GM19438 (cell line): Measurements from ENCODE around the gene HOMER2.
"Not testable (repeated sequence)": the region's sequence is repeated elsewhere in the genome, so short reads cannot be mapped to it uniquely, and the experiment has no call there.

Source experiments
- ATAC-seq: cut with Tn5 transposase; IDR thresholded peaks from one replicate; pipeline ENCODE4 v1.9.1; 2021; ENCODE audit warnings: low read depth; ENCODE audit not compliant: unreplicated experiment

HOMER2 gene

GRCh38 chr15:82900511-82901060 lies 51.9 kb downstream of the HOMER2 start:
- ATAC-seq = no peak

GRCh38 chr15:82898961-82899360 lies 53.6 kb downstream of the HOMER2 start:
- ATAC-seq = no peak

DNA sequence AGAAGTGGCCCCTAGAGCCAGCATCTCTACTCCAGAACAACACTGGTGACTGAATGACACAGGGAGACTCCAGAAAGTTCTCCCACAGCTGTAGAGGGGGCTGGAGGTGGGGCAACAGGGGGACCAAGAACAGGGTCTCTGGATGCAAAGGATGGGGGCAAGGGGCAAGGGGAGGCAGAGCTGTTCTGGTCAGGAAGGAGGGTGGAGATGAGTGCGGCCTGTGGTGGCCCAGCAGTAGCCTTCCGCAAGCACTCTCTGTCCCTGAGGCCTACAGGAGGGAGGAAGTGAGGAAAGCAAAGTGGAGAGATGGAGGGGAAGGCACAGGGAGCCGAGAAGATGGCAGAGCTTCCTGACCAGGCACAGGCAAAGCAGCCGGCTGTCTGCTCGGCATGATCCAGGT lies 56.5 kb downstream of the HOMER2 start:
- no peak for ATAC-seq

- ATAC-seq = no peak
These were observed 57.5 kb downstream of the HOMER2 start for GRCh38 chr15:82894971-82895520.

DNA sequence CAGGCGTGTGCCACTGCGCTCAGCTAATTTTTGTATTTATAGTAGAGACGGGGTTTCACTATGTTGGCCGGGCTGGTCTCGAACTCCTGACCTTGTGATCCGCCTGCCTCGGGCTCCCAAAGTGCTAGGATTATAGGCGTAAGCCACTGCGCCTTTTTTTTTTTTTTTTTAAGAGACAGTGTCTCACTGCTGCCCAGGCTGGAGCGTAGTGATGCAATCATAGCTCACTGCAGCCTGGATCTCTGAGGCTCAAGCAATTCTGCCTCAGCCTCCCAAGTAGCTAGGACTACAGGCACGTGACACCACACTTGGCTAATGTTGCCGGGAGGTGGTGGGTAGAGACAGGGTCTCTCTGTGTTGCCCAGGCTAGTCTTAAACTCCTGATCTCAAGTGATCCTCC lies 59.0 kb downstream of the HOMER2 start:
- ATAC-seq = not testable (repeated sequence)

DNA sequence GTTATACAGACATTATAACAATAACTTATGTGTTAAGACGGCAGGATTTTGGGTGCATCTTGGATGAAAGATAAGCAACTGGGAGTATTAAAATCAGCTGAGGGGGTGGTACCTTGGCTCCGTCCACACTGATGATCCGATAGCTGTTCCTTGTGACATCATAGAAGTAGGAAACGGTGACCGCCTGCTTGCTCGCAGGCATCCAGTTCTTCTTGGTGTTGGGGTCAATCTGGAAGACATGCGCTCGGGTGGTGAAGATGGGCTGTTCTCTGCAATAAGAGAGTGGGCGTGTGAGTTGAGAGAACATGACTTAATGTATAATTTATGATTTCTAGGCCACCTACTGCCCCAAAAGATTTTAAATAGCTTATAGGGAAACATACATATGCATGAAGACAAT lies 59.9 kb downstream of the HOMER2 start:
- ATAC-seq = no peak

DNA sequence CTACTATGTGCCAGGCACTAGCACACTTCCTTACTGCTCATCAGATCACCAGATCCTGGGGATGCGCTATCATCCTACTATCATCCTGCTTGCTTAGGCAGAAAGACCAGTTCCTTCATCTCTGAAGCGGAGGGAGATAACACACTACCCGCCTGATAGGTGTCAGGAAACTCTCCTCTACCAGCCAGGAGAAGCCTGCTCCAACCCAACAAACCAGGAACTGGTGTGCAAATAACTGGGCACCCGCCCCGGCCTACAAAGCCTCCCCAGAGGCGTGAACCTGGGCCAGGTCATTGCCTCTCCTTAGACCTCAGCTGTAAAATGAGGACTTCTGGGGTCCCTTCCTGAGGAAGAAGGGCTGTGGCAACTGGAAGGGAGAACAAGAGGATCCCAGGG lies 61.5 kb downstream of the HOMER2 start:
- ATAC-seq = no peak

DNA sequence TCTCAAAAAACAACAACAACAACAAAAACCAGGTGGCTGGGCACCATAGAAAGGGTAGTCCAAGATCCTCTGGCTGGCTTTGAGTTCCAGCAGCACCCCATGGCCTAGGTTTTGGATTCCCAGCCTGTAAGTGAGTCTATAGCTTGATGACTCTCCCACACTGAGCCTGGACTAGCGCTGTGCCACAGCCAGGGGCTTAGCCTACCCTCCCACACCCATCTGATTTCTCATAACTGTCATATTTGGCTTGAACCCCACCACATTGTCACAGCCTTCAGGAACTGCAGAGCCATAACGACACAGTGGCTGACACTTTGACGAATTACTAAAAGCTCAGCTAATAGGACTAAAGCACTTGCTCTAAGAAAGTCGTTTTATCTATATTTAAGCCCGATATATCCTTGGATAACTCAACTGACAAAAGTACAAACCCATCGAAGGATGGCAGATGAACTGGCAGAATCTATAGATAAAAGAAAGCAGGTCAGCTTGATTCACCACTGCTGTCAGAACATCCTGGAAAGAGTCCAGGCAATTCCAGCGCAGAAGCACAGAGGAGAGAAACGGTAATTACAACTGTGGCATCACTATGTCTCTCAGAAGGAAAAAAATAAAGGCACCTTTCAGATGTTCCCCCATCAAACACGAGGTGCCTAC lies 62.1 kb downstream of the HOMER2 start:
- ATAC-seq = no peak

- no peak for ATAC-seq
These were observed 70.1 kb downstream of the HOMER2 start for GRCh38 chr15:82882273-82882928.

GRCh38 chr15:82881747-82882146 lies 70.8 kb downstream of the HOMER2 start:
- no peak for ATAC-seq

- no peak for ATAC-seq
These were observed 71.8 kb downstream of the HOMER2 start for GRCh38 chr15:82880704-82881103.

GRCh38 chr15:82878325-82878724 lies 74.2 kb downstream of the HOMER2 start:
- ATAC-seq = no peak

- ATAC-seq = no peak
These were observed 74.7 kb downstream of the HOMER2 start for GRCh38 chr15:82877825-82878224.

DNA sequence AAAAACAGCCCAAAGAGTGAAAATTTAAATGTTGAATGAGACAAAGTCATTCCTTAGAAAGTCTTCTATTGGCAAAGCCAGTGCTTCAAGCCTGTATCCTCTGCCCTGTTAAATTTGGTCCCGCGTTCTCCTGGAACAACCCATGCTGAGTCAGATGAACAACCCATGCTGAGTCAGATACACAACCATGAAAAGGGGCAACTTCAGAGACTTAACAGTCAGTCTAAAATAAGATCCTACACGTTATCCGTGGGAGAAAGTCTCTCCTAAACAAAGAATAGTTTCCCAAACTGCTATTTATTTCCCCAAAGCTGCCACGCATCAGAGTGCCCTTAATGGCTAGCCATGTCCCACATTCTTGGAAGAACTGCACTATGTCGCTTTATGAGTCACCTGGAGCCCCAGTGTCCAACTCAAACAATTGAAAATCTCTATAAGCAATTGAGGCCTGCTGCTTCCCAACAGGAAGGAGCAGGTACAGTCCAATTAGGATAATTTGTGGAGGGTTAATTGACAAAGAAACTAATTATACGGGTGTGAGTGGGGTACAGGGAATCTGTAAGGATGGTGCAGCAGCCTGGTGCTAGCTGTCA lies 77.0 kb downstream of the HOMER2 start:
- ATAC-seq = no peak

DNA sequence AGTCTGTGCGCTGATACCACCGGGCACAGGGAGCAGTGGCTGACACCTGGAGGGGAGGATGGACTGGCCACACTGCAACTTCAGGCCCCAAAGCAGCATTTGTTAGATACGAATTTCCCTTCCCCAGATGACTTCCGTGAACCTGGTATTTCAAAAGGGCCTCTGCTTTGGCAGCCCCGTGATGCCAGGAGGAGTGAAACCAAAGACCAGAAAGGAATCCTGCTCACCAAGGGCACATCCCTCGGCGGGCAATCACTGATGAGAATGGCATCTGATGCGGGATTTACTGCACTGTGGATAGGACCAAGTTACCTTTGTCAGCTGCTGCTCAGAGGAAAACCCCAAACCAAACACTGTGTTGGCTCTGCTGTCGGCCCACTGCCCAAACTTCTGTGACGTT lies 77.6 kb downstream of the HOMER2 start:
- ATAC-seq = no peak

DNA sequence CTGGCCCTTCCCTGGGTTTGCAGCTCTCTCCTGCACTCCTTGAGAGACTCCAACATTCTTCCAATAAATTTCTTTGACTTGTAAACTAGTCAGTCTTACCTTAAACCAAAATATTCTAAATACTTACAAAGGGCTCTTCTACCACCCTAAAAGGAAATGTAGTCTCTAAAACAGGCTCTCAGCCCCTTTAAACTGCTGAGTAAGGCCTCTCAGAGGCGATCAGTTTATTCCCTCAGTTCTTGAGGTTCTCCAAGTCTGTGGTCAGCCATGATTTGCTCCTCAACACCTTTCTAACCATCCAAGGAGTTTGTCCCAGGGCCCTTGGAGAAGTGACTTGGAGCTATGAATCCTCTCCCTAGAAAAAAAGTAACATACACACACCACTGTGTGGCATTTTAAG lies 78.3 kb downstream of the HOMER2 start:
- no peak for ATAC-seq

DNA sequence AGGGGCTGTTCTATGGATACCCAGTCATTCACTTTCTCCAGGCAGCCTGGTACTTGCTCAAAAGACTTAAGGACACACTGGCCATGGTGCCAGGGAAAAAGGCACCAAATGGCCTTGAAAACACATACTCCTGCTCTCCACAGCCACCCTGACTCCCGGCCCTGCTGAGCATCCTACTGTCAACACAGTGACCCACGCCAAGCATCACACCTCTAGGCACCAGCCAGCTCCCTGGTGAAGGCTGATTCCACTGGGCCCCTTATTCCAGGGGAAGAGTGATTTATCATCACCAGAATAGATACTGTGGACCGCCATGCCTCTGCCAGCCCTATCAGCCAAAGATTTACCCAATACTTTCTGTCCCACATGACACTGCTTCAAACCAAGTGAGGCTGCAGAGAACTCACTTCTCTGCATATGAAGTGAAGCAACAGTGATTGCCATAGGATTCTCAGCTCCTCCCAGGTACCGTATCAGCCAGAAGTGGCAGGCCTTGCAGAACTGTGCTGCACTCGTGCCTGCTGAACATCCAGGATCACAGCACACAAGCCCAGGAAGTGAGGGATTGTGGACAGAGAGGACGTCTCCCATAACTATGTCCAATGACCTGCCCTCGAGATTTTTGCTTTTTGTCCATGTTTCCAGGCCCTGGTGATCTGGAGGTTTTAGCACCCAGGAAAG lies 79.4 kb downstream of the HOMER2 start:
- no peak for ATAC-seq

DNA sequence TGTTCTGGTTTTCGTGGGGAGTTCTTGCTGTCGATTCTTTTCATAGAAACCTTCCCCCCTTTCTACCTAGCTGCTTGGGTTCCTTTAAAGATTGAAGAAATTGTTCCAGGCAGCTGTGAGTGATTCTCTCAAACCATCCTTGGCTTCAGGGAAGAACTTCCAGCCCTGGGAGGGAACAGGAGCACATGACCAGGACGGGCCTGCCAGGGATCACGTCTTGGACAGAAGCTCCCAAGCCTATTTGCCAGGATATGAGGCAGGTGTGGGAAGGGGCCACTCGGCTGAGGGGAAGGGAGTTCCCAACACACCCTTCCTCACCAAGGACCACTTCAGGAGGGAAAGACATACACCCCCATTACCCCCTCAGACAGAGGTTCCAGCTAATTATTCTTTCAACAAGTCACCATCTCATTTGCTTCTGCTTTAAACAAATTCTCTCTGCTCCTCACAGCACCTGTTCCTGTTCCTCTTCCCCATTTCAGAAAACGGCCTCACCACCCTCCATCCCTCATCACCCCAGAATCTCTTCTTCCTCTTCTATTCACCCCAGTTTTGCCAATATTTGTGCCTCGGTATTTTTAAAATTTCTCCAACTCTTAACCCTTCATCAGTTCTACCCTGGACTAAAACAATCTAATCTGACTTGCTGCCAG lies 80.6 kb downstream of the HOMER2 start:
- ATAC-seq = no peak

DNA sequence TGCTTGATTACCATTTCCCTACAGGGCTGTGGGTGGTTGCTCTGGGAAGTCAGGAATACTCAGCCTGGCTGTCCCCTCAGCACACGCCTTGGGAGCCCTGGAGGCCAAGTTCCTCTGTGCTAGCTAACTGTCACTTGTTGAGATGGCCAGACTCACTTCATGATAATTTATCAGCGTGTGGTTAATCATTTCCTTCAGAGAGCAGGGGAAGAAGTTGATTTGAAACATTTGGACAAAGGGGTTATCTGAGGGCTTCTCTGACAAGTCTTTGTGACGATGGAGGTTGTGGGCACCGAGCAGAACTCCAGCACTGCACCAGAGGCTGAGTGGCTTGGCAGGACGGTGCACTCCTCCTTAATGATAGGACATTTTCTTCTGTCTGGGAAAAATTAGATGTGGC lies 81.2 kb downstream of the HOMER2 start:
- ATAC-seq = no peak

GRCh38 chr15:82870727-82871320 lies 81.7 kb downstream of the HOMER2 start:
- ATAC-seq = no peak
